IMR-90 (cell line): ENCODE measurements around the gene PPIH. TPM values are rescaled to one million over a fixed set of nuclear protein-coding genes. Genes with fewer than 3 reads are reported as not detected.

Experiments
- ATAC-seq: fragments of 200-7000 bp; cut with Tn5 transposase; 2 replicates; pipeline ENCODE4 v1.9.1; 2020; ENCODE audit warnings: low read depth, mild to moderate bottlenecking, moderate library complexity
- BruUV-seq: library from RNA; stranded (reverse); fragments of 400-500 nt; replicated peaks from 2 replicates; lab custom pipeline; 2021; lab: Mats Ljungman, UMichigan
- CTCF ChIA-PET: fragments of 300-600 bp; formaldehyde crosslinking; extraction: SDS; loops from one replicate; lab custom pipeline; 2021; ENCODE audit warnings: antibody characterized with exemption; lab: Yijun Ruan, JAX
- POLR2A ChIA-PET: fragments of 300-600 bp; sonication (Branson Sonifier 250); formaldehyde crosslinking; loops from one replicate; lab custom pipeline; 2022; ENCODE audit warnings: antibody characterized with exemption; ENCODE audit not compliant: unreplicated experiment; lab: Charles Lee
- DNase-seq: peaks from one replicate; pipeline ENCODE4 v3.0.0; 2013
- H2AFZ ChIP-seq: replicated peaks from 2 replicates; pipeline ENCODE3; 2013; ENCODE audit warnings: low read length, mild to moderate bottlenecking; ENCODE audit not compliant: poor library complexity
- H2AK5ac ChIP-seq: 2 replicates; pipeline ENCODE4 v1.6.1; 2013; ENCODE audit warnings: low read depth, low read length, inconsistent platforms
- H2AK9ac ChIP-seq: replicated peaks from 2 replicates; pipeline ENCODE3; 2013; ENCODE audit warnings: mild to moderate bottlenecking, low read depth, low read length, moderate library complexity; ENCODE audit not compliant: poor library complexity
- H2BK120ac ChIP-seq: 2 replicates; pipeline ENCODE4 v1.6.1; 2013; ENCODE audit warnings: low read depth, low read length, inconsistent platforms
- H2BK15ac ChIP-seq: 3 replicates; pipeline ENCODE4 v1.6.1; 2013; ENCODE audit warnings: low read depth, low read length, inconsistent platforms
- H2BK20ac ChIP-seq: 2 replicates; pipeline ENCODE4 v1.6.1; 2013; ENCODE audit warnings: low read depth, mild to moderate bottlenecking, inconsistent platforms, low read length, moderate library complexity
- H2BK5ac ChIP-seq: 2 replicates; pipeline ENCODE4 v1.6.1; 2013; ENCODE audit warnings: mild to moderate bottlenecking, low read depth, low read length, inconsistent platforms; ENCODE audit not compliant: poor library complexity, severe bottlenecking
- H3K14ac ChIP-seq: replicated peaks from 2 replicates; pipeline ENCODE4 v1.6.1; 2013; ENCODE audit warnings: low read depth, low read length, inconsistent platforms
- H3K18ac ChIP-seq: 2 replicates; pipeline ENCODE4 v1.6.1; 2013; ENCODE audit warnings: low read depth, low read length, control low read depth
- H3K23ac ChIP-seq: 2 replicates; pipeline ENCODE4 v1.6.1; 2013; ENCODE audit warnings: low read depth, low read length, inconsistent platforms
- H3K27ac ChIP-seq: 2 replicates; pipeline ENCODE4 v1.5.1; 2013; ENCODE audit warnings: mild to moderate bottlenecking, control low read depth, low read length; ENCODE audit not compliant: insufficient read depth
- H3K27me3 ChIP-seq: 2 replicates; pipeline ENCODE4 v1.6.1; 2013; ENCODE audit warnings: low read length; ENCODE audit not compliant: control insufficient read depth, insufficient read depth
- H3K36me3 ChIP-seq: 2 replicates; pipeline ENCODE4 v1.6.1; 2013; ENCODE audit warnings: low read length, mixed read lengths; ENCODE audit not compliant: control insufficient read depth, insufficient read depth
- H3K4ac ChIP-seq: 2 replicates; pipeline ENCODE4 v1.6.1; 2013; ENCODE audit warnings: low read depth, low read length, inconsistent platforms
- H3K4me1 ChIP-seq: 2 replicates; pipeline ENCODE4 v1.6.1; 2013; ENCODE audit warnings: low read length, mixed read lengths; ENCODE audit not compliant: control insufficient read depth, insufficient read depth
- H3K4me2 ChIP-seq: 2 replicates; pipeline ENCODE4 v1.6.1; 2013; ENCODE audit warnings: low read depth, mild to moderate bottlenecking, control low read depth, low read length, moderate library complexity
- H3K4me3 ChIP-seq: 2 replicates; pipeline ENCODE4 v1.5.1; 2013; ENCODE audit warnings: low read depth, mild to moderate bottlenecking, control low read depth, low read length, moderate library complexity; ENCODE audit not compliant: insufficient read depth
- H3K56ac ChIP-seq: 2 replicates; pipeline ENCODE4 v1.6.1; 2013; ENCODE audit warnings: low read length, inconsistent platforms; ENCODE audit not compliant: insufficient read depth; ENCODE audit errors: extremely low read depth
- H3K79me1 ChIP-seq, 2 experiments: 2 replicates each; pipeline ENCODE4 v1.6.1; 2013; ENCODE audit warnings: low read length in 2 of 2, inconsistent platforms in 1 of 2, low read depth in 1 of 2
- H3K9ac ChIP-seq: 2 replicates; pipeline ENCODE4 v1.6.1; 2013; ENCODE audit warnings: low read depth, low read length, control low read depth
- H3K9me1 ChIP-seq: 2 replicates; pipeline ENCODE4 v1.6.1; 2013; ENCODE audit warnings: low read length, inconsistent platforms; ENCODE audit not compliant: insufficient read depth
- H3K9me3 ChIP-seq: 2 replicates; pipeline ENCODE4 v1.6.1; 2013; ENCODE audit warnings: low read length; ENCODE audit not compliant: control insufficient read depth, insufficient read depth
- H4K20me1 ChIP-seq: 2 replicates; pipeline ENCODE4 v1.6.1; 2013; ENCODE audit warnings: low read length, inconsistent platforms; ENCODE audit not compliant: insufficient read depth
- H4K5ac ChIP-seq: 2 replicates; pipeline ENCODE4 v1.6.1; 2013; ENCODE audit warnings: mild to moderate bottlenecking, low read depth, low read length, control low read depth
- H4K8ac ChIP-seq, 2 experiments: 2 replicates each; pipeline ENCODE4 v1.6.1; 2013; ENCODE audit warnings: low read depth in 2 of 2, low read length in 2 of 2, control low read depth in 1 of 2, inconsistent platforms in 1 of 2
- H4K91ac ChIP-seq: 2 replicates; pipeline ENCODE4 v1.6.1; 2013; ENCODE audit warnings: low read depth, low read length, inconsistent platforms; ENCODE audit not compliant: insufficient read depth
- CEBPB ChIP-seq: IDR thresholded peaks from 2 replicates; pipeline ENCODE4 v1.6.1; 2012; ENCODE audit warnings: low read depth, low read length, improper control_type of control experiment
- CHD1 ChIP-seq: IDR thresholded peaks from 2 replicates; pipeline ENCODE4 v1.6.1; 2012; ENCODE audit warnings: low read depth, low read length, improper control_type of control experiment
- FOS ChIP-seq: fragments of 150-350 bp; IDR thresholded peaks from 2 replicates; pipeline ENCODE4 v1.6.1; 2016; ENCODE audit warnings: low read depth, low read length
- MAFK ChIP-seq: IDR thresholded peaks from 2 replicates; pipeline ENCODE4 v1.6.1; 2012; ENCODE audit warnings: low read depth, low read length, improper control_type of control experiment
- POLR2A ChIP-seq: IDR thresholded peaks from 2 replicates; pipeline ENCODE4 v1.6.1; 2012; ENCODE audit warnings: mild to moderate bottlenecking, low read depth, low read length
- RAD21 ChIP-seq: IDR thresholded peaks from 2 replicates; pipeline ENCODE4 v1.6.1; 2012; ENCODE audit warnings: low read length, improper control_type of control experiment
- RCOR1 ChIP-seq: IDR thresholded peaks from 2 replicates; pipeline ENCODE4 v1.6.1; 2012; ENCODE audit warnings: mild to moderate bottlenecking, low read length, improper control_type of control experiment; ENCODE audit not compliant: insufficient replicate concordance
- WGBS, 2 experiments: methylation state at CpG; one replicate each; pipeline versions ENCODE4 v1.1.5 to v1.1.7; 2013; ENCODE audit warnings: missing lambda C conversion rate in 2 of 2; ENCODE audit not compliant: insufficient read length in 1 of 2; ENCODE audit errors: extremely low coverage in 2 of 2; 5-methylcytosine and 5-hydroxymethylcytosine counted together
- dilution Hi-C: fragments of 300-500 bp; cut with HindIII; formaldehyde crosslinking; loops from one replicate; pipeline ENCODE4 v1.14.3; 2018; ENCODE audit warnings: low sequenced_read_pairs; ENCODE audit not compliant: unreplicated experiment
- in situ Hi-C: fragments of 300-500 bp; cut with MboI; formaldehyde crosslinking; loops from 3 replicates; pipeline ENCODE4 v1.14.3; 2019; ENCODE audit warnings: low sequenced_read_pairs, inconsistent platforms, mixed read lengths
- intact Hi-C: fragments of 100-400 bp; cut with micrococcal nuclease; formaldehyde crosslinking; loops from 2 replicates; pipeline ENCODE4 v1.10.0; 2022
- polyA plus RNA-seq, 3 experiments: library from polyadenylated mRNA; depleted of rRNA; stranded (reverse); fragments of >200 nt; gene quantifications; 2 replicates each; pipeline ENCODE4 v1.2.3, GENCODE V29; 2012; ENCODE audit warnings: low replicate concordance in 1 of 3
- total RNA-seq: library from RNA; depleted of rRNA; stranded (reverse); fragments of >200 nt; gene quantifications from 2 replicates; pipeline ENCODE4 v1.2.3, GENCODE V29; 2012

The PPIH gene
- total and polyA plus RNA-seq, 2 of the 4 experiments (the other 2 are of a cell fraction) = 22.4 to 52.1 TPM

- TF ChIP-seq RCOR1 = no peak
- TF ChIP-seq MAFK = no peak
These were observed at the start of gene PPIH (continued) for GRCh38 chr1:42657981-42658876.

- DNase-seq (no peak), ATAC-seq (no peak)
- Histone ChIP-seq H3K4me1 (no peaks in the 10 kb centered on the region), H3K18ac (no peak overlapping the region), H4K20me1 (no peaks in the 10 kb centered on the region), H2AK5ac (no peak overlapping the region), H2BK15ac (no peak overlapping the region), H3K4ac (no peak overlapping the region), H3K79me1 (no peaks in the 10 kb centered on the region), H3K27ac (no peak overlapping the region), H2BK120ac (no peak overlapping the region), H3K9me1 (no peaks in the 10 kb centered on the region), H2BK20ac (no peak overlapping the region), H4K91ac (no peak overlapping the region), H3K14ac (no peak overlapping the region), H4K8ac (no peak overlapping the region), H3K4me3 (no peak overlapping the region), H3K36me3 (no peaks in the 10 kb centered on the region), H3K4me2 (no peak overlapping the region), H3K27me3 (peaks cover 2% of the 10 kb centered on the region; the same call in 1 of the 2 replicates), H3K9me3 (no peaks in the 10 kb centered on the region), H3K23ac (no peak overlapping the region), H2AFZ (no peak overlapping the region), H2AK9ac (no peak overlapping the region), H3K9ac (no peak overlapping the region), H2BK5ac (no peak overlapping the region), H3K56ac (no peak overlapping the region), H4K5ac (no peak overlapping the region)
- dilution Hi-C loops (no loop called here), in situ Hi-C loops (no loop called here), intact Hi-C loops (no loop called here)
- ChIA-PET CTCF (interaction anchor here (0.6 to 0.7 kb wide), 2 partner anchors 86 to 269 kb away, joined by 4 to 5 read pairs; no protein-coding TSS in a partner anchor), POLR2A (no interaction called here)
- TF ChIP-seq POLR2A (no peak), MAFK (no peak), RAD21 (no peak), CHD1 (no peak), FOS (no peak), CEBPB (no peak)
- BruUV-seq = no TSS peak
- WGBS, 2 experiments = no CpG with 5 or more reads among the region's 4 CpGs
These were observed 44.5 kb upstream of the PPIH start for GRCh38 chr1:42613803-42614131.
